OCI-LY3 (cell line): ENCODE results near the gene LMAN2L.

ENCODE experiments used
- EZH2phosphoT487 ChIP-seq: fragments of 200-600 bp; shearing (Covaris generic); IDR thresholded peaks from 2 replicates; pipeline ENCODE4 v1.6.1; 2018; ENCODE audit warnings: antibody characterized with exemption, mixed run types, low read depth
- TF ChIP-seq, protein P1 (sequence below): fragments of 200-600, 300-600 bp; sonication (generic); IDR thresholded peaks from 2 replicates; pipeline ENCODE4 v1.5.1; 2014; ENCODE audit warnings: antibody characterized with exemption, low read length, low read depth

DNA sequence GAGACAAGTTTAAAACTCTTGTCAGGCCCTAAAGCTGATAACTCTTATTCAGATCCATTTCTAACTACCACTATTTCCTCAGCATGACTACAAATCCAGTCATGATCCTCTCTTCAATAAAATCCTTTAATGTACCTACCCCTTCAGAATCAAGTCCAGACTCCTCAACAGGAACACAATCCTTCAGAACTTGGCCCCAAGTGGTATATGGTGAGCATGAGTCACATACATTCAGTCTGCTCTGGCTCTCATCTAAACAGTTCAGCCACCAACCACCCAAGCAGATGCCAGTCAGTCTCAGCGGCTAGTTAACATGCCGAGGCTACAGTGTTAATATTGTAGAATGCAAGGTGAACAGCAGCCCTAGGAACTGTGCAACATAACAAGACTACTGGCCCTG is 9.7 kb downstream of the LMAN2L start:
- TF ChIP-seq, protein P1, sequence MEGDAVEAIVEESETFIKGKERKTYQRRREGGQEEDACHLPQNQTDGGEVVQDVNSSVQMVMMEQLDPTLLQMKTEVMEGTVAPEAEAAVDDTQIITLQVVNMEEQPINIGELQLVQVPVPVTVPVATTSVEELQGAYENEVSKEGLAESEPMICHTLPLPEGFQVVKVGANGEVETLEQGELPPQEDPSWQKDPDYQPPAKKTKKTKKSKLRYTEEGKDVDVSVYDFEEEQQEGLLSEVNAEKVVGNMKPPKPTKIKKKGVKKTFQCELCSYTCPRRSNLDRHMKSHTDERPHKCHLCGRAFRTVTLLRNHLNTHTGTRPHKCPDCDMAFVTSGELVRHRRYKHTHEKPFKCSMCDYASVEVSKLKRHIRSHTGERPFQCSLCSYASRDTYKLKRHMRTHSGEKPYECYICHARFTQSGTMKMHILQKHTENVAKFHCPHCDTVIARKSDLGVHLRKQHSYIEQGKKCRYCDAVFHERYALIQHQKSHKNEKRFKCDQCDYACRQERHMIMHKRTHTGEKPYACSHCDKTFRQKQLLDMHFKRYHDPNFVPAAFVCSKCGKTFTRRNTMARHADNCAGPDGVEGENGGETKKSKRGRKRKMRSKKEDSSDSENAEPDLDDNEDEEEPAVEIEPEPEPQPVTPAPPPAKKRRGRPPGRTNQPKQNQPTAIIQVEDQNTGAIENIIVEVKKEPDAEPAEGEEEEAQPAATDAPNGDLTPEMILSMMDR = no peak
- no peak for TF ChIP-seq EZH2phosphoT487
